Measurements from ENCODE around the gene SLC39A11.

The SLC39A11 gene

DNA sequence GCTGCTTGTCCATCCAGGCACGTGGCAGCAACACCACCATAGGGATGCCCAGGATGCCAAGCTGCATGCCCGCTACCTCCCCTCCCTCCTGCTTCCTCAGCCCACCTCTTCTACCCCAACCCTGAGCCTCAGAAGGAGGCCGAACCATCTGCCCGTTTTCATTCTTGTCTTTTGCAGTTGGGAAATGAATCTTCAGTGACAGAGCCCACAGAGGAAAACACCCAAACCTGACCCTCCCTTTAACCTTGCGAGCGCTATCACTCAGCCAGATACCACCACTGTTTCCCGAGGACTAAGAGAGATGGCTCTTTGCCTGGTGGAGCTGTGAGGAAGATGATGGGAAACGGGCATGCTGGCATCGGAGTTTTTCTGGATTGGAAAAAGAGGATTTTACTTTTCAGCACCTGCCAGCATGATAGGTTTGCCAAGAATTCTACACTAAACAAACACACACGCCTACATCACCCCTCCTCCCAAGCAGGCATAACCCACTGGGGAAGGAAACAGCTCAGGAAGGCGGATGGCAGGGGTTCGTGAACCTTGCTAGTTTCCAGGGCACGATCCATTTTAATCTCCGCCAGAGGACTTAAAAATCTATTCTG is 457.4 kb downstream of the SLC39A11 start:
- DNase-seq, result no peak

DNA sequence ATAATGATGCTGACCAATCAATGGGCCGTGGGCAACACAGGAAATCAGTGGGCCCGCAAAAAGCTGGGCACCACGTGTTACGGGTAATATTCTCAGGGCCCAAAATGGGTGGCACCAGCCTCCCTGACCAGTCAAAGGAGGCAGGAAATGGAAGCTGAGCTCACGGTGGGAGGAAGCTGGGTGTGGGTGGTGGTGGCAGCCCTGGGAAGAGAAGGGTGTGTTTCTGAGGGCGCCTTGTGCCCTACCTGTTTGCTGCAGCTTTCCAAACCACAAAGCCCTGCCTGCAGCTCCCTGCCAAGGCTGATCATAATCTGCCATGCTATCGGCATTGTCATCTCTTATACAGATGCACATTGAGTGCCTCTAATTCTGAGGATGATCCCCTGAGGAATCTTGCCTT is 457.9 kb downstream of the SLC39A11 start:
- DNase-seq, result no peak

- DNase-seq, result no peak
Measured at GRCh38 chr17:72631949-72632684, 460.4 kb downstream of the SLC39A11 start.

DNA sequence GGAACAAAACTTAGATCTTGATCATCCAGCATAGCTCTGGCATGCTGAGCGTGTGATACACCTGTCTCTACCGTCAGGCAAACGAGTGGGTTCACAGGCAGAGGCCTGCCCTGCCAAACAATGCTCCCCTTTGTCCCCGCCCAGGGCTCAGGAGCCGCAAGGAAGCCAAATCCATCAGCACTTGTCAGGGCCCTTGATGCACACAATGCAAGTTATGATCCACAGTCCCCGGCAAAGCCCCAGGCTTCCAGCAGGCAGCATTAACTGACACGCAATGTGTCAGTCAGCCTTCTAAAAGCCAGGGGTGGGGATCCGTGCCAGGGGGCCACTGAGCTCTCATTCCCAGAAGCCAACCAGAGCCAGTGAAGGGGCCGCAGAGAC is 460.9 kb downstream of the SLC39A11 start:
- DNase-seq, result no peak

DNA sequence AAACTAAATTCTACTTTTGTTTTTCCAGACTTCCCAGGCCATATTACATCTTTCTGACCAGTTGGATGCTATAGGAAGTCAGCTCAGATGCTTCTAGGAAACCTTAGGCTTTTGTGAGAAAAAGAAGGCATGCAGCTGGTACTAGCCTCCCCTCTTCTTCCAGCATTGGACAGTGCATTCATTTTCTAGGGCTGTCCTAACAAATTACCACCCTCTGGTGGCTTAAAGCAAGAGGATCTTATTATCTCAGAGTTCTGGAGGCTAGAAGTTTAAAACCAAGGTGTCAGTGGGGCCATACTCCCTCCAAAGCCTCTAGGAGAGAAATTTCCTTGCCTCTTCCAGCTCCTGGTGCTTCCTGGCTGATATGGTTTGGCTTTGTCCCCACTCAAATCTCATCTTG is 467.8 kb downstream of the SLC39A11 start:
- no peak for DNase-seq

DNA sequence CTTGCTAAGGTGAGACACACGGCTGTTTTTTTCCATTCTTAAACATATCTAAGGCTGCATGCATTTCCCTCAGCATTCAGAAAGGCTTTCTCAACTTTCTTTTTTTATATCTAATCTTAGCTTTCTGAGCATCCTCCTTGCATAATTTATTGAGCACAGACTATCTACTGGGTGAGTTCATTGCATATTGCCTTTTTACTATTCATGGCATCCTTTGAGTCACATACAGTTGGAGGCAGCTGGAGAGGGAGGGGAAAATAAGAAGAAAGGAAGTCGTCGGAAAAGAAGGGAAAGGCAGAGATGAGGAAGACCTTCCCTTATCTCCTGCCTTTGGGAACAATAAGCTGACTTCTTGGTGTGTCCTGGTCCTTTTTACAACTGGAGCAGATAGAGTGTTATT is 468.3 kb downstream of the SLC39A11 start:
- DNase-seq, result no peak

DNA sequence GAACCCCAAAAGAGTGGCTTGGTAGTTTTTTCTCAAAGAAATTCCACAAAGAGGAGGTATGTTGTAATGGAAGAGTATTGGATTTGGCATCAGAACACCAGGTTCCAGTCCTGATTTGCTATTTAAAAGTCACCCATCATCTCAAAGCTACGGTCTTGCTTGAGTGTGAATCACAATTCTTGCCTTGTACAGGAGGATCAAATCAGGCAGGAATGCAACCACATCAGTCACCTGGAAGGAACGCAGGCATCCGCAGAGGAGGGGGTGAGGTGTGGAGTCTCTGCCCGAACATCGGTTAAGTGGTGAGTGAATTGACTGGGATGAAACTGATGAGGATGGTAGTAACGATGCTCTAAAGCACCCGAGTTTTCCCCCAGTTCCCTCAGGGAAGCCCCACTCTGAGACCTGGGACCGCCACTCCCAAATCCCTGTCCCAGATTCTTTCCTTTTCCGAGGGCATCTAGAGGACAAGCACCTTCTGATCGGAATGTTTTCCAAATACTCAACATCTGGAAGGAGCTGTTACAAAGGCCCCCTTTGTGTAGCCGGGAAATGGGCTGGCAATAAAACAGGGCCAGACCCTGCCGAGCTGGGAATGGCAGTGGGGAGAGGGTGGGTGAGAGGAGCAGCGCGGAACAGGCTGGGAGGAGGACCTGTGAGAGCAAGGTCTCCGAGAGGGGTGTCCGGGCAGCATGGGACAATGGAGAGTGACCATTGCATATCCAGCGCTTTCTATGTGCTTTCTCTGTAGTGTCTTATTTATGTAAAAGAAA is 469.6 kb downstream of the SLC39A11 start:
- DNase-seq, result no peak

DNA sequence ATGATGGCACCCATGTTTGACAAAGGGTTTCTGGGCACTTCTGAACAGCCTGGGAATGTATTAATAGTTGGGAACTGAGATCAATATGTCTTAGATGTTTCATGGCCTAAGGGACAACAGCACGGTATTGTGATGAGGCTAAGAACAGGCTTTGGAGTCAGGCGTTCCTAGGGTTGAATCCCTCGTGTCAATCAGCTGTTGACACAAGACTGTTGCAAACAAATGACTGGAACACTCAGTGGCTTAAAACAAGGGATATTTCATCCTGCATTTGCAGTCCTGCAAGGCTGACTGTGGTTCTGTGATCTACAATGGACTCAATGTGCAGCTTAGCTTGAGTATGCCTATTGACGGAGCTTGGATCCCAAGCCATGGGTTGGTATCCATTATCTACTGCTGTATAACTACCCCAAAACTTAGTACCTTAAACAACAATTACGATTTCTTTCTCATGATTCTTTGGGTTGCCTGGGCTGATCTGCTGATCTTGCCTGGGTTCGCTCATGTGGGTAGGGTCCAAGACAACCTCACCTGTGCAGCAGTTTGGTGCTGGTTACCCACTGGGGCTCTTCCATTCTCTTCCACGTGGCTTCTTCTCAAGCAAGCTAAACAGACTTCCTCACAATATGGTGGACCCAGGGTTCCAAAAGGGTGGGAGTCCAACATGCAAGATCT is 472.4 kb downstream of the SLC39A11 start:
- no peak for DNase-seq

DNA sequence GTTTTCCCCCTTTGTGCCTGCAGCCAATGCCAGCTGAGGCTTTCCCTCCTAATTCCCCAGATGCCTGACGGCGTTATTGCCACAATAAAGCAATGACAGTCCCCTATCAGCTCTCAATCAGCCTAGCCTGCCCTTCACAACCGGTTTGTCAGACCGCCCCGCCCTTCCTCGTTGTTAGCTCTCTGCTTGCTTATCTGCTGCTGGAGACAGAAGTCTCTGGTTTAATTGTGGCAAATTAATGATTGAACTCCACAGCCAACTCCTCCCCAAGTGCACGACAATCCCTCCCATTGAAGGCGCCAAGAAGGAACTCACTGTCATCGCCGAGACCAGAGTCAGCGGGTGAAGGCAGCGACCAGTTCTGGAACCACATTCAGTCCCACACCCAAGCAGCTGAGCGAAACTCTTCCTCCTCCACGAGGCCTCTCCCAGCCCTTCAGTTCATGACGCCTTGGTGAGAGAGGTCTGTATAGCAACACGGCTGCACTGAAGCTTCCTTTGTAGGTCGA is 474.4 kb downstream of the SLC39A11 start:
- DNase-seq, result no peak

DNA sequence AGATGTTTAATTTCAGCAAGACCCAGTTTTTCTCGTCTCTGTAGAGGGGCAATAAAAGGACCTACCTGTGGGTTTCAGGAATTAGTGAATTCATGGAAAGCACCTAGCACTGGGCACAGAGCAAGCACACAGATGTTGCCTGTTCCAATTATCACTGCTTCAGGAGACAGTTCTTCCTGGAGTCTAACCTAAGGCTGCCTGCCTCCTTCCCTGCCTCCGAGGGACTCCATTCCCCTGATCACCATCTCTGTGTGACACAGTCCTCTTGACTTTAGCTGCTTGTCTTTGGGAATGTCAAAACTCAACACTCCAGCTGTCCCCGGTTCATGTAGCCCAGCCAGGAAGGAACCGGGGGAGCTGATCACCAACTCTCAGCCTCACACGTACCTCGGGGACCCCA is 474.9 kb downstream of the SLC39A11 start:
- no peak for DNase-seq

GRCh38 chr17:72616447-72616846 is 476.0 kb downstream of the SLC39A11 start:
- DNase-seq, result no peak

DNA sequence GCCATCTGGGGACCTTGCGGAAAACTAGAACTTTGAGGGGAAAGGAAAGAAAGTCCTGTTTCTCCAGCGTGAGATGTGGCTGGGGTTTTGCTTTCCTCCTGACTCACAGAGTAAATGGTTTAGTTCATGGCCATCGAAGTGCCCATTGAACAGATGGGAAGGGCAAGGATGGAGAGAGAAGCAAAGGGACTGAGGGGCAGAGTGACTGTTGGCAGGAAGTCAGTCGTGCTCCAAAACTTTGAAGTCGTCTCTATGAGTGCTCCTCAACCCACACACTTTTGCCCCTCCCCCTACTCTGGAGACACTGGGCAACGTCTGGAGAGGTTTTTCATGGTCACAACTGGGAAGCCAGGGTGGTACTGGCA is 476.9 kb downstream of the SLC39A11 start:
- no peak for DNase-seq

GRCh38 chr17:72614871-72615626 is 477.4 kb downstream of the SLC39A11 start:
- DNase-seq, result no peak

- DNase-seq, result no peak
Measured at GRCh38 chr17:72614476-72614870, 478.0 kb downstream of the SLC39A11 start.

DNA sequence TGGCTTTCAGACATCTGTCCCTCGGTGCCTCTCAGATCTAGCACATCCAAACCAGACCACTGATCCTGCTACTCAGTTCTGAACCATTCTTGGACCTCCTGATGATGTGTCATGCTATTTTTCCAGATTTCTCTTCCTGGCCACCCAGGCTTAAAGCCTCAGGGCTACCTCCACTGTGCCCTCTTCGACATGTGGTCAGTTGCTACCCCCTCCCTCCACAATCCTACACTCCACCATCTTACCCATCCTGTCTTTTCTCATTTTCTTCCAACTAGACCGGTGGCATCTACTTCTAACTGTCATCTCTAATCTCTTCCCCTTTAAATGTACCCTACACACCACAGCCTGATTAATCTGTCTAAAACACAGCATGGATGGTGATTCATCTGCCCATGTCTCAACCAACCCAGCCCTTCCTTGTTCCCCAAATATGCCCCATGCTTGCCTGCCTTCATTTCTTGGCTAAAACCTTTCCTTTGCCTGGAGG is 478.6 kb downstream of the SLC39A11 start:
- DNase-seq, result no peak

DNA sequence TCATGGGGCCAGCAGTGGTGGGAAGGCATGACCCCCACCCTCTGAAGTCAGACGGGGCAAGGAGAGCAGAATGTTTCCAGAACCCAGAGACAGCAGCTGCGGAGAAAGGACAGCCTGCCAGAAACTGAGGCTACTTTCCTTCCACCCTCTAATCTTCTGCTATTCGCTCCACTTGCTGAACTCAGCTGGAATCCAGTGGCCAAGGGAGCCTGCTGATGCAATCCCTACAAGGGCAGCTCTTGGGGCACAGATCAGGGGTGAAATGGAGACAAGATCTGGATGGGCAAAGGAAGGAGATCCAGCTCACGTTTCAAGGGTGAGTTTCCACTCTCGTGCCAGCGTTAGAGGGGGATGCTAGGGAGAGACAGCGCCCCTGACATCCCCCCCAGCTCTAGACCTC is 479.1 kb downstream of the SLC39A11 start:
- no peak for DNase-seq

DNA sequence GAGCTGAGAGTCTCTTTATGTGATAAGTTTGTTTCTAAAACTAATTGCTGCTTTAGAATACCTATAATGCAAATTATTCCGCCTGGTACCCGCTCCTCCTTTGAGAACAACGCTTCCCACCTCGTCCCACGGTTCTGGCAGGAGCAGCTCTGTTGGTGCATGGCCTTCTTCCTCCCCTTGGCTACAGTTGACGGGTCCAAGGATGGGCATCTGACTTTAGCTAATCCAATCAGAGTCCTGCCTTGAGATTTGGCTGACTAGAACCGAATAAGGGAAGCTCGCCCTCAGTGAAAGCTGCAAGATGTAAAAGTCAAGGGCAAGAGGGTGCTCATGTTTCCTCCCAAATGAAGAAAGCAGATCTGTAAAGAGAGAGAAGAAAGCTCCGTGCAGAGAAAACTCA is 481.3 kb downstream of the SLC39A11 start:
- no peak for DNase-seq

DNA sequence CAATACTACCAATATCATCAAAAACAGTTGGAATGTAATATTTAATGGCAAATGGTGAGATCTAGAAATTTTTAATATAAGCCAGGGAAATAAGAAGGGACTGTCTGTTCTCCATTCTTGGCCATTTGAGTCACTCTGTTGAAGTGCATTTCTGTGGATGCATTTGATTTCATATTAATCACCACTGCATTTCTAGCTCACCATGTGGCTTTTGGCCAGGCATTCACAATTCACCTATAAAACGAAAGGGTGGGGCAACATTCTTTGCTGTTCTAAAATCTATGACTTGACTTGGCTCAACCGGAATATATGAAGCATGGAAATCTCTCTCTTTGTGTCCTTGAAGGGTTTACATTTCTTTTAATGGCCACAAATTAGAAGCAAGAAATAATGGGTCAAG is 483.0 kb downstream of the SLC39A11 start:
- DNase-seq, result no peak

DNA sequence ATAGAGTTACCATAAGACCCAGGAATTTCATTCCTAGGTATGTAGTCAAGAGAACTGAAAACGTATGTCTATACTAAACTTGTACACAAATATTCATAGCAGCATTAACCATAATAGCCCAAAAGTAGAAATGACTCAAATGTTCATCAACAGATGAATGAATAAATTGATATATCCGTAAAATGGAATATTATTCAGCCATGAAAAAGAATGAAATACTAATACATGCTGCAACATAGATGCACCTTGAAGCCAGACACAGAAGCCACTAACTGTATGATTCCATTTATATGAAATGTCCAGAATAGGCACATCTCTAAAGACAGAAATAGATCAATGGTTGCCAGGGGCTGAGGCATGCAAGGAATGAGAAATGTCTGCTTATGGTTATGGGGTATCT is 484.1 kb downstream of the SLC39A11 start:
- DNase-seq, result no peak

- DNase-seq, result no peak
Measured at GRCh38 chr17:72606656-72607055, 485.8 kb downstream of the SLC39A11 start.

DNA sequence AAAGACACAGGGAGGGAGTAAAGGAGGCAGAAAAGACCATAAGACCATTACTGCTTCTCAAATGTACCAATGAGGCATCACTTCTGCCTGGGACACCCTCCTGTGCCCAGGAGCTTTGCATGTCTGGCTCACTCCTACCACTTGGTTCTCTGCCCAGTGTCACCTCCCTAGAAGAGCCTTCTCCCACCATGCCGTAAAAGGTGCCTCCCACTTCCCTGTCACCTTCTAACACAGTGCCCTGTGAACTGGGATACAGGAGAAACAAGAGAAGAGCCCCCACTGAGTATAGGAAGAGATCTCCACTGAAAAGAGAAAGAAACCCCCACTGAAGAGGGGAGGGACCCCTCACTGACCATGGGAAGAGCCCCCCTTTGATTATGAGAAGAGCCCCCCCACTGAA is 486.9 kb downstream of the SLC39A11 start:
- DNase-seq, result no peak

- no peak for DNase-seq
Measured at GRCh38 chr17:72604518-72604917, 488.0 kb downstream of the SLC39A11 start.
